K562 (cell line): ENCODE data around the gene TMEM121. TPM values are rescaled to one million over a fixed set of nuclear protein-coding genes. Genes with fewer than 3 reads are reported as not detected.

Source experiments
- CBX2 ChIP-seq: fragments of 200-600 bp; sonication (generic); IDR thresholded peaks from one replicate; pipeline ENCODE4 v1.6.1; 2012; ENCODE audit warnings: mild to moderate bottlenecking, low read length, inconsistent platforms; ENCODE audit not compliant: insufficient read depth, poor library complexity, severe bottlenecking
- E2F3 ChIP-seq: fragments of 250-450 bp; sonication (Bioruptor Pico); IDR thresholded peaks from 2 replicates; pipeline ENCODE4 v1.4.0; 2020; ENCODE audit warnings: mild to moderate bottlenecking
- EGR1 ChIP-seq: fragments of 450-650 bp; conservative IDR thresholded peaks from 2 replicates; pipeline ENCODE4 v1.6.1; 2017; ENCODE audit warnings: mild to moderate bottlenecking
- ETV6 ChIP-seq, 3 experiments: fragments of 150-350 bp in 1 of 3; sonication (generic) in 1 of 3; formaldehyde crosslinking in 1 of 3; IDR thresholded peaks; 2 replicates each; pipeline versions ENCODE4 v1.6.1 to v1.8.0; 2014 to 2022; ENCODE audit warnings: borderline replicate concordance in 2 of 3, low read depth in 2 of 3, antibody characterized with exemption in 1 of 3, low read length in 1 of 3, mild to moderate bottlenecking in 1 of 3, missing genetic modification reagents in 1 of 3
- GABPB1 ChIP-seq: sonication (generic); formaldehyde crosslinking; IDR thresholded peaks from 2 replicates; pipeline ENCODE4 v1.8.0; 2022; ENCODE audit warnings: mild to moderate bottlenecking, missing genetic modification reagents
- GATA2 ChIP-seq: sonication (generic); formaldehyde crosslinking; IDR thresholded peaks from 2 replicates; pipeline ENCODE4 v1.4.0; 2020; ENCODE audit warnings: mild to moderate bottlenecking, missing genetic modification reagents
- HNRNPL ChIP-seq: fragments of 200-400 bp; formaldehyde crosslinking; IDR thresholded peaks from 2 replicates; pipeline ENCODE4 v1.6.1; 2017; ENCODE audit warnings: low read depth, mild to moderate bottlenecking, low read length
- HNRNPUL1 ChIP-seq: fragments of 200-400 bp; formaldehyde crosslinking; IDR thresholded peaks from 2 replicates; pipeline ENCODE4 v1.6.1; 2017; ENCODE audit warnings: low read length
- IFI16 ChIP-seq: fragments of 250-450 bp; sonication (Bioruptor Pico); IDR thresholded peaks from 2 replicates; pipeline ENCODE4 v2.1.2; 2022; ENCODE audit warnings: mild to moderate bottlenecking, inconsistent platforms
- LARP7 ChIP-seq: fragments of 450-650 bp; IDR thresholded peaks from 2 replicates; pipeline ENCODE4 v1.6.1; 2016
- NR0B1 ChIP-seq: fragments of 450-650 bp; IDR thresholded peaks from one replicate; pipeline ENCODE4 v1.6.1; 2018; ENCODE audit warnings: mild to moderate bottlenecking, moderate library complexity; ENCODE audit not compliant: partially characterized antibody
- PHF20 ChIP-seq: fragments of 450-650 bp; IDR thresholded peaks from 2 replicates; pipeline ENCODE4 v1.6.1; 2018; ENCODE audit not compliant: partially characterized antibody
- PHF8 ChIP-seq: fragments of 200-600 bp; sonication (generic); IDR thresholded peaks from 2 replicates; pipeline ENCODE4 v1.6.1; 2012; ENCODE audit warnings: mixed run types, mild to moderate bottlenecking, inconsistent platforms, low read length, moderate library complexity, borderline replicate concordance
- PTRF ChIP-seq: fragments of 450-650 bp; IDR thresholded peaks from 2 replicates; pipeline ENCODE4 v1.6.1; 2016; ENCODE audit warnings: mild to moderate bottlenecking, missing genetic modification characterization, missing compliant biosample characterization
- SIX5 ChIP-seq, 2 experiments: IDR thresholded peaks; 2 replicates each; pipeline ENCODE4 v1.6.1; 2011; ENCODE audit warnings: low read length in 2 of 2, borderline replicate concordance in 1 of 2, low read depth in 1 of 2, mild to moderate bottlenecking in 1 of 2, moderate library complexity in 1 of 2; ENCODE audit not compliant: insufficient read depth in 1 of 2
- ZNF263 ChIP-seq: sonication (generic); formaldehyde crosslinking; IDR thresholded peaks from 2 replicates; pipeline ENCODE4 v1.8.0; 2022; ENCODE audit warnings: mild to moderate bottlenecking, missing genetic modification reagents, borderline replicate concordance
- ZNF280A ChIP-seq: fragments of 450-650 bp; IDR thresholded peaks from 2 replicates; pipeline ENCODE4 v1.6.1; 2018; ENCODE audit warnings: mild to moderate bottlenecking, low read depth; ENCODE audit not compliant: partially characterized antibody
- ZNF280B ChIP-seq: fragments of 250-450 bp; sonication (Bioruptor Pico); IDR thresholded peaks from 2 replicates; pipeline ENCODE4 v1.5.1; 2021; ENCODE audit warnings: mild to moderate bottlenecking
- ZNF511 ChIP-seq: sonication (generic); formaldehyde crosslinking; IDR thresholded peaks from 2 replicates; pipeline ENCODE4 v1.8.0; 2022; ENCODE audit warnings: mild to moderate bottlenecking, missing genetic modification reagents
- polyA plus RNA-seq, 8 experiments: library from polyadenylated mRNA; depleted of rRNA in 4 of 8; stranded (reverse) in 5 of 8; unstranded in 3 of 8; fragments of >200 nt; fragmentation: Nextera tagmentation in 2 of 8; fragmentation: Illumina TruSeq in 1 of 8; extraction: Ambion mirVana in 2 of 8; extraction: Trizol in 1 of 8; gene quantifications; 2 replicates each; pipeline versions ENCODE4 v1.2.1 to v1.2.3, GENCODE V29; 2011 to 2014; ENCODE audit warnings: inconsistent platforms in 1 of 8, missing spikeins in 1 of 8
- total RNA-seq, 7 experiments: library from RNA; depleted of rRNA in 6 of 7; stranded (reverse); fragments of >200 nt in 6 of 7; fragmentation: Illumina TruSeq in 2 of 7; extraction: Trizol in 2 of 7; gene quantifications; 2 replicates each; pipeline versions ENCODE4 v1.2.1 to v1.2.3, GENCODE V29; 2011 to 2021; ENCODE audit warnings: low replicate concordance in 1 of 7

Gene TMEM121
- total and polyA plus RNA-seq, 9 of the 15 experiments (the other 6 are each of a cell fraction or from before 2014, with no cell fraction given): 0.31 to 0.36 TPM; not detected in 7

GRCh38 chr14:105490572-105491365 is 35.6 kb upstream of the TMEM121 start, which contains the start of gene TEDC1 (continued):
- TF ChIP-seq GABPB1 (peak; percentile 100), LARP7 (no peak), ZNF263 (CRISPR knock-in tag) (no peak), ETV6 (IDR thresholded peaks at IDR 0.05; ENCODE audit: borderline replicate concordance in 1 of 2, low read depth in 2 of 2, low read length in 1 of 2) (no peak), ETV6 (CRISPR knock-in tag; IDR thresholded peaks at IDR 0.05; ENCODE audit: borderline replicate concordance) (no peak), GATA2 (no peak), PHF20 (peak; percentile 52), ZNF511 (CRISPR knock-in tag) (peak; percentile 27; the same call in 1 of the 2 replicates), EGR1 (no peak), IFI16 (CRISPR knock-in tag) (no peak), PTRF (tag) (no peak), HNRNPUL1 (no peak), HNRNPL (no peak), PHF8 (no peak), ZNF280B (CRISPR knock-in tag) (no peak), ZNF280A (no peak), NR0B1 (no peak), E2F3 (CRISPR knock-in tag) (peak; percentile 21; the same call in 1 of the 2 replicates), SIX5 (IDR thresholded peaks at IDR 0.05; ENCODE audit: borderline replicate concordance in 1 of 2, insufficient read depth in 1 of 2, low read depth in 1 of 2, low read length in 2 of 2) (peak in 1 of 2 experiments; percentile 17; a peak in 1 of 4 replicates), CBX2 (no peak)
